ENCODE results near the gene TBC1D14. TPM values are rescaled to one million over a fixed set of nuclear protein-coding genes. Genes with fewer than 3 reads are reported as not detected.

The TBC1D14 gene
- total and polyA plus RNA-seq, 2 donors from 2014 or later = 44.9 to 77.7 TPM

DNA sequence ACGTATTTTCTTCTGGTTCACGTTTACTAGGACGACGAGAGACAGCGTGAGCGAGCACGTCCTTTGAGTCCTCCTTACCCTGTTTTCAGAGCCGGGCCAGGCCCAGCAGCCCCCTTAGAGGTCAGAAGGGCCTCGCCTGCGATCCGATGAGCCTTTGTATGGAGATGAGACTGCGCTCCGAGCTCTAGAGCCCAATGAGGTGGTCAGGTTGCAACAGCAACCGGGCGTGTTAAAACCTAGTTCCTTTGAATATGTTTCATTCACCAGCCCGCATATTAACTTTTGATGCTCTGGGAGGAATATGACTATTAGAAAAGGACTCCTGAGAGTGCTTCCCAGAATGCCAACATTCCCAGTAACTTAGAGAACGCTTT, 77.9 kb downstream of the TBC1D14 start:
- H3K9me3 ChIP-seq (ENCODE audit: control insufficient read depth in 2 of 3, insufficient read depth in 1 of 3, low read length in 3 of 3) = no peaks in the 10 kb centered on the region
- peak in 2 of 5 donors; percentile 39 to 43 for DNase-seq
- H3K27me3 ChIP-seq (ENCODE audit: control insufficient read depth, insufficient read depth, low read length) = no peaks in the 10 kb centered on the region
- intact Hi-C loops (cut with DNase I) = no loop called here
- peak overlapping the region; percentile 88 to 96 (median 92) for H3K4me3 ChIP-seq (ENCODE audit: low read length in 3 of 3)
- H3K9ac ChIP-seq (ENCODE audit: low read length in 3 of 3) = peak overlapping the region; percentile 79 to 95 (median 92)
- TF ChIP-seq, protein P1, sequence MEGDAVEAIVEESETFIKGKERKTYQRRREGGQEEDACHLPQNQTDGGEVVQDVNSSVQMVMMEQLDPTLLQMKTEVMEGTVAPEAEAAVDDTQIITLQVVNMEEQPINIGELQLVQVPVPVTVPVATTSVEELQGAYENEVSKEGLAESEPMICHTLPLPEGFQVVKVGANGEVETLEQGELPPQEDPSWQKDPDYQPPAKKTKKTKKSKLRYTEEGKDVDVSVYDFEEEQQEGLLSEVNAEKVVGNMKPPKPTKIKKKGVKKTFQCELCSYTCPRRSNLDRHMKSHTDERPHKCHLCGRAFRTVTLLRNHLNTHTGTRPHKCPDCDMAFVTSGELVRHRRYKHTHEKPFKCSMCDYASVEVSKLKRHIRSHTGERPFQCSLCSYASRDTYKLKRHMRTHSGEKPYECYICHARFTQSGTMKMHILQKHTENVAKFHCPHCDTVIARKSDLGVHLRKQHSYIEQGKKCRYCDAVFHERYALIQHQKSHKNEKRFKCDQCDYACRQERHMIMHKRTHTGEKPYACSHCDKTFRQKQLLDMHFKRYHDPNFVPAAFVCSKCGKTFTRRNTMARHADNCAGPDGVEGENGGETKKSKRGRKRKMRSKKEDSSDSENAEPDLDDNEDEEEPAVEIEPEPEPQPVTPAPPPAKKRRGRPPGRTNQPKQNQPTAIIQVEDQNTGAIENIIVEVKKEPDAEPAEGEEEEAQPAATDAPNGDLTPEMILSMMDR (IDR thresholded peaks at IDR 0.05; ENCODE audit: borderline replicate concordance, extremely low read depth, insufficient read depth) = no peak
- H3K4me1 ChIP-seq (ENCODE audit: control insufficient read depth in 2 of 3, insufficient read depth in 2 of 3, low read depth in 1 of 3, low read length in 3 of 3) = peaks cover 5 to 47% (median 33%) of the 10 kb centered on the region in 3 donors
- peaks cover 0 to 5% (median 0%) of the 10 kb centered on the region in 3 donors for H3K36me3 ChIP-seq (ENCODE audit: control insufficient read depth in 2 of 3, insufficient read depth in 3 of 3, low read length in 3 of 3)
- H3K27ac ChIP-seq (ENCODE audit: low read depth in 2 of 2, low read length in 2 of 2) = peak overlapping the region; percentile 71 to 87
- no peak for FAIRE-seq

DNA sequence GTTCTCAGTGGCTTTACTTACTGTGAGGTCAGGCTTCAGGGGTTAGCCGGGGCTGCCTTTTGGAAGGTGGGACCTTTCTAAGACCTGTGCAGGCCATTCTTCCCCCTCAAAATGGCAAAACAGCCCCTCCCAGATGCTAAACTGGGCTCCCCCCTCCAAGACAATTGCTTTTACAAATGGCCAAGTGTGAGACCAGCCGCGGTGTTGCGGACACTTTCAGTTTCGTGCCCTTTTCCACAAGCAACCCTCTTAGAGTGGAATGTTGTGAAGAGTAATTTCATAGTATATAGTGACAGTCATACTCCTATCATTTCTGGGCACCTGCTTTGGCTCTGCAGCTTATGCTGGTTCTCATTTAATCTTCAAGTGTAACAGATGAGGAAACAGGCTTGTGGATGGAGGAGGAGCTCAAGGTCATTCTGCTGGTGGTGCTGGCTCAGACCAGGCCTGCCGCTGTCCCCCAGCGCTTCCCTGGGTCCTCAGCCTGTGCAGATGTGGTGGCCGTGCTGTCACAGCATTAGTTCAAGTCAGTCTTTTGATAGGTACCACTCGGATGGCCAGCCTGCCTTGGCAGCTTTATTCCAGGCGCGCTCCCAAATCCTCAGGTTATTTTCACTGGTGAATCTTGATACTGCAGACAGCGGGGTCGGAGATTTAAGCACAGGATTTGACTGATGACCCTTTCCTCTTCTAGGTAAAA, 78.5 kb downstream of the TBC1D14 start:
- H3K4me3 ChIP-seq (ENCODE audit: low read length in 3 of 3) = peak overlapping the region; percentile 88 to 96 (median 92)
- peaks cover 0 to 5% (median 0%) of the 10 kb centered on the region in 3 donors for H3K36me3 ChIP-seq (ENCODE audit: control insufficient read depth in 2 of 3, insufficient read depth in 3 of 3, low read length in 3 of 3)
- no peak overlapping the region for H3K27ac ChIP-seq (ENCODE audit: low read depth in 2 of 2, low read length in 2 of 2)
- peak overlapping the region; percentile 31 to 92 (median 79) for H3K9ac ChIP-seq (ENCODE audit: low read length in 3 of 3)
- DNase-seq (peak in 1 of 5 donors; percentile 48), FAIRE-seq (no peak)
- TF ChIP-seq, protein P1 (IDR thresholded peaks at IDR 0.05; ENCODE audit: borderline replicate concordance, extremely low read depth, insufficient read depth) = no peak
- peaks cover 5 to 49% (median 33%) of the 10 kb centered on the region in 3 donors for H3K4me1 ChIP-seq (ENCODE audit: control insufficient read depth in 2 of 3, insufficient read depth in 2 of 3, low read depth in 1 of 3, low read length in 3 of 3)
- no peaks in the 10 kb centered on the region for H3K27me3 ChIP-seq (ENCODE audit: control insufficient read depth, insufficient read depth, low read length)
- no peaks in the 10 kb centered on the region for H3K9me3 ChIP-seq (ENCODE audit: control insufficient read depth in 2 of 3, insufficient read depth in 1 of 3, low read length in 3 of 3)
- intact Hi-C loops (cut with DNase I) = no loop called here

DNA sequence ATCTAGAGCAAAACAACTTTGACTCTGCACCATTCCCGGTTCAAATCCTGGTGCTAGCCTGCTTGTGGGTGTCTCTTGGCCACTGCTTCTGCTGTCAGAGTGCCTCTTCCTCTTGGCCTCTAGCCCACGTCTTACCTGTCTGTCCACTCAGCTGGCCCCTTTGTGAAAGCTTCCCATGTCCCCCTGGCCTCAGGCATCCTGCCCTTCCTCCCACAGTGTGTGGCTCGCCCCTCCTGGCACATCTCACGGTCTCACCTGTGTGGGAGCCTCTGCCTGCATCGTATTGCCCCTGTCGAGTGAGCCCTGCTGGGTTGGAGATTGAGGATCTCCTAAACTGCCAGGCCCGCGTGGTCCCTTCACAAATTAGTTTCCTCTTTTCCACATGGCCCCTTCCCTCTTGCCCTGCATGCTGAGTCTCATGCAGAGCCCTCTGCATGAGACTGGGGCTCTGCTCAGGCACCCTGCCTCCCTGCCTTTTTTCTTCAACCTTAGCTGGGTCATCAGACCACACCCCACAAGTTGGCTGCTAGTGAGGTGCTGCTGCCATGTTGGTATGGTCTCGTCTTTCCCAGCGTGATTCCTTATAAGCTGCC, 79.8 kb downstream of the TBC1D14 start:
- FAIRE-seq = no peak
- peaks cover 5 to 50% (median 33%) of the 10 kb centered on the region in 3 donors for H3K4me1 ChIP-seq (ENCODE audit: control insufficient read depth in 2 of 3, insufficient read depth in 2 of 3, low read depth in 1 of 3, low read length in 3 of 3)
- no peak overlapping the region for H3K4me3 ChIP-seq (ENCODE audit: low read length in 3 of 3)
- no peak overlapping the region for H3K27ac ChIP-seq (ENCODE audit: low read depth in 2 of 2, low read length in 2 of 2)
- no peaks in the 10 kb centered on the region for H3K9me3 ChIP-seq (ENCODE audit: control insufficient read depth in 2 of 3, insufficient read depth in 1 of 3, low read length in 3 of 3)
- H3K27me3 ChIP-seq (ENCODE audit: control insufficient read depth, insufficient read depth, low read length) = no peaks in the 10 kb centered on the region
- H3K36me3 ChIP-seq (ENCODE audit: control insufficient read depth in 2 of 3, insufficient read depth in 3 of 3, low read length in 3 of 3) = peaks cover 0 to 5% (median 0%) of the 10 kb centered on the region in 3 donors
- no peak overlapping the region for H3K9ac ChIP-seq (ENCODE audit: low read length in 3 of 3)
- intact Hi-C loops (cut with DNase I) = no loop called here
- TF ChIP-seq, protein P1 (IDR thresholded peaks at IDR 0.05; ENCODE audit: borderline replicate concordance, extremely low read depth, insufficient read depth) = no peak
- DNase-seq = peak in 1 of 5 donors; percentile 31

All from kidney (tissue), 14 donors.